GM18909 (cell line): ENCODE results near the gene CLSTN1.
"Not testable (repeated sequence)": the region's sequence is repeated elsewhere in the genome, so short reads cannot be mapped to it uniquely, and the experiment has no call there.

Experiments used
- ATAC-seq: cut with Tn5 transposase; IDR thresholded peaks from one replicate; pipeline ENCODE4 v1.9.1; 2021; ENCODE audit warnings: mild to moderate bottlenecking; ENCODE audit not compliant: unreplicated experiment, poor library complexity

CLSTN1 gene

GRCh38 chr1:9805006-9805508, 18.7 kb downstream of the CLSTN1 start:
- ATAC-seq: no peak

DNA sequence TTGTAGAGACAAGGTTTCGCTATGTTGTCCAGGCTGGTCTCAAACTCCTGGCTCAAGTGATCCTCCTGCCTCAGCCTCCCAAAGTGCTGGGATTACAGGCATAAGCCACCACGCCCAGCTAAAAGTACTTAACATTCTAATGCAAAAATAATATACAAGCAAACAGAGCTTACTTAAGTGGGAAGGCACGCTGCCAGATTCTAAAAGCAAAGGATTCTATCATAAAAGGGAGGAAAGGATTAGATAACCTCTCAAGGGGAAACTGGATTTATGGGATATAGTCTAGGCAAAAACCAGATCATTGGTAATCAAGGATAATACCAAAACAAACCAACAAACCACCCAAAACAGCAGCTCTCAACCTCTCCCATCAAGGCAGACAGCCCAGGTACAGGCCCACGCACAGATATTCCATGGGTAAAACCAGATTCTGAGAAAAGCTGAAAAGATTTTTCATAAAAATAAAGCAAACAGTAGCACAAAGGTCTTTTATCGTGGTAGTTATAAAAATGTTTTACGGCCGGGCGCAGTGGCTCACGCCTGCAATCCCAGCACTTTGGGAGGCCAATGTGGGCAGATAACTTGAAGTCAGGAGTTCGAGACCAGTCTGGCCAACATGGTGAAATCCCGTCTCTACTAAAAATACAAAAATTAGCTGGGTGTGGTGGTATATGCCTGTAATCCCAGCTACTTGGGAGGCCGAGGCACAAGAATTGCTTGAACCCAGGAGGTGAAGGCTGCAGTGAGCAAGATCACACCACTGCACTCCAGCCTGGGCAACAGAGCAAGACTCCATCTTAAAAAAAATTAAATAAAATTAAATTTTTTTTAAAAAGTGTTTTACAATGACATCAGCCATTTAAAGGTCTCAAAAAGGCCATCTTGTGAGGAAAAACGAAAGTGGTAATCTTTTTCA, 20.5 kb downstream of the CLSTN1 start:
- not testable (repeated sequence) for ATAC-seq

GRCh38 chr1:9801909-9802308, 21.9 kb downstream of the CLSTN1 start:
- ATAC-seq: no peak

GRCh38 chr1:9798236-9799130, 25.3 kb downstream of the CLSTN1 start:
- ATAC-seq: no peak

DNA sequence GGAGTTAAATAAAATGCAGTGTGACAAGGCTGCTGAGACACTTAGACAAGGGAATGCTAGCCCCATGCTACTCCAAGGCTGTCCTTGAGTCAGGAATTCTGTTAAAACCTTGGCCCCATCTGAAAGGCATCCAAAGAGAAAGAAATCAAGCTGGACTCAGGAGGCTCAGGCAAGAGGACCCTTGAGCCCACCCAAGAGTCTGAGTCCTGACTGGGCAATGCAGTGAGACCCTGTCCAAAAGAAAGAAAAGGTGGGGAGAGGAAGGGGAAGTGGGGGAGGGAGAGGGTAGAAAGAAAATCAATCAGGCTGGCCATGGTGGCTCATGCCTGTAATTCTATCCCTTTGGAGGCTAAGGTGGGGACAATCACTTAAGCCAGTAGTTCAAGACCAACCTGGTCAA, 26.7 kb downstream of the CLSTN1 start:
- ATAC-seq: no peak

DNA sequence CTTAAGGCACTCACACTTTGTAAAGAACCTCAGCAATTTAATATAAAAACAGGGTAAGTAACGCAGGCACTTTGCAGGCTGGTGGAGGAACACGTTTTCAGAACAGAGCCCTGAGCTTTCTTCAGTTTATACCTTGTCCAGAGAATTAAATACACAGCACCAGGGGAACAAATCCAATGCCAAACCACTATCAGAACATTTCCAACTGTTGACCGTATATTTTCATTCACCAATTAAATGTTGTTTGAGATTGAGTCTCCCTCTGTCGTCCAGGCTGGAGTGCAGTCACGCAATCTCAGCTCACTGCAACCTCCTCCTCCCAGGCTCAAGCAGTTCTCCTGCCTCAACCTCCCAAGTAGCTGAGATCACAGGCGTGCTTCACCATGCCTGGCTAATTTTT, 29.7 kb downstream of the CLSTN1 start:
- ATAC-seq: no peak

DNA sequence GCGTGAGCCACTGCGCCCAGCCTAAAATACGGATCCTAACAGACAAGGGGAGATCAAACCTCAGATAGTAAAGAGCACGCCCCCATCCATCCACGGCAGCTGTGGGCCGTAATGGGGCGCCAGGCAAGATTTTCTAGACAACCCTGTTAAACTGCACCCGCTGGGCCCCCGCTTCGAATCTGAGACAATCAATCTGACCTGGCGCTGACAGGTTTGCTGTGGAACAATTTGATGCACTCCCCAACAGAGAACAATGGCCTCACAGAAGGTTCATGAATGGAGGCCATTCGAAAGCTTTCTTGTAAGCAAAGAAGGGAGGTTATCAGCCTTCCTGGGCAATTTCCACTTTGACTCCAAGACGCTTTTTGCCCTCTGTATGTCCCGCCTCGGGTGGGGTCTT, 30.5 kb downstream of the CLSTN1 start:
- ATAC-seq: no peak

DNA sequence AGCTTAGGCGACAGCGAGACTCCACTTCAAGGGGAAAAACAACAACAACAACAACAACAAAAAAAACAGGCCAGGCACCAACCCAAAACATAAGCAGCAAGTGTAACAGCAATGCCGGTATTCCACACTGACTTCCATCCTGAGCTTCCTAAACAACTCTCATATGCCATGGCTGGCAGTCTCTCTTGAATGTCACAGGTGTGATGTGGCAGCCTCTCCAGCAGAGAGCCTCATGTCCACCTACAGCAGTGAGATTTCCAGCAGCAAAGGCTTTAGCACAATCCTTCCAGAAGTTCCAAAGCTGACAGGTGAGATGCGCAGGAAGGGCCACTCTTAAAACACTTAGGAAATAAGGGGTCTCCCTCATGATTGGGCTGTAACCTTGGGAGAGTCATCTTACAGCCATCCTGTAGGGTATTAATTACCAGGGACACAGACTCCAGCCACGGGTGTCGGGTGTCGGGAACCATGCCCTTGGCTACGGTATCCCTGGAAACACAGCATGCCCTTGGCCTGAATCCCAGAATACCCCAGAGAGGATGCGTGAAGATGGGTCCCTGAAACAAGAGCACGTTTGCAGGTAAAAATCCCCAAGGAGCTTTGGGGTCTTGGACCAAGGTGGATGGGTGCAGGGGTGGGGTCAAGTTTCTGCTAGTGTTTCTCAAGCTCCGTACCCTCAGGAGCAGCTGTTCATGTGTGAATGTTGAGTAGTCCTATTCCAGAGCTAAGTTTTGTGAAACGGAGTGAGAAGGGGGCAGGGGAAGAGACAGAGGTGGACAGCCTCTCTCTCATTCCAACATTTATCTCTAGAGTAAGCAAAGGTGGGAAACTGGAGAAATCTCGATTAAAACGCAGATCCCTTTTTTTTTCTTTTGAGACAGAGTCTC, 31.4 kb downstream of the CLSTN1 start:
- no peak for ATAC-seq

DNA sequence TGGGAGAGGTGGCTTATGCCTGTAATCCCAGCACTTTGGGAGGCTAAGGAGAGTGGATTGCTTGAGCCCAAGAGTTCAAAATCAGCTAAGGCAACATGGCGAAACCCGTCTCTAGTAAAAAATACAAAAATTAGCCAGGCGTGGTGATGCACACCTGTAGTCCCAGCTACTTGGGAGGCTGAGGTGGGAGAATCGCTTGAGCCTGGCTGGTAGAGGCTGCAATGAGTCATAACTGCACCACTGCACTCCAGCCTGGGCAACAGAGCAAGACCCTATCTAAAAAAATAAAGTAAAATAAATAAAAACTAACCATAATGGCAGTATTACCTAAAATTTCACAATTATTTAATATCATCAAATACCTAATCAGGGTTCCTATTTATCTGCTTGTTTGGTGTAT, 34.1 kb downstream of the CLSTN1 start:
- ATAC-seq: not testable (repeated sequence)

- ATAC-seq: peak; percentile 69
Observed at GRCh38 chr1:9787702-9788101, 36.1 kb downstream of the CLSTN1 start.

- no peak for ATAC-seq
Observed at GRCh38 chr1:9785406-9785805, 38.4 kb downstream of the CLSTN1 start.

DNA sequence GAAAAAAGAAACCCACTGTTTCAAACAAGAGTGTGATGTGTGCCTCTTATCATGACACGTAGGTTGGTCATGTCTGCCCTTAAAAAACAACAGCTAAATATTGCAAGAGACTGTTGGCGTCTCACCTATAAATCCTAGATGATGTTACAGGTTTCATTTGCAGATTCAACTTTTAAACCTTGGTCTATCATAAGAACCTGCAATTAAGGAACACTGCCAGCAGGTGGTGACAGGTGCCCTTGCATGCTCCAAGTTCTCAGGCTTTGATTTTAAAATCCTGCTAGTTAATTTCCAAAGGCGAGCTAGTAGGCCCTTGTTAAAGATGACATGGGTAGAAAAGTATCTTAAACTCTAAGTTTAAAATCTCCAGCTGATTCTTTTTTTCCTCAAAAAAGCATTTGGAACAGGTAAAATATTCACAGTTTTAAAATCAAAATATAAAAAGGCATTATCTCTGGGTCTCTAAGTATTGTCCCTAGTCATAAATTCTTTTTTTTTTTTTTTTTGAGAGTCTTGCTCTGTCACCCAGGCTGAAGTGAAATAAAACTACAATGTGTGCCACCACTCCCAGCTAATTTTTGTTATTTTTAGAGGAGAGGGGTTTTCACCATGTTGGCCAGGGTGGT, 39.1 kb downstream of the CLSTN1 start:
- ATAC-seq: no peak

- ATAC-seq: no peak
Observed at GRCh38 chr1:9782897-9783296, 40.9 kb downstream of the CLSTN1 start.

- no peak for ATAC-seq
Observed at GRCh38 chr1:9782116-9782751, 41.5 kb downstream of the CLSTN1 start.

DNA sequence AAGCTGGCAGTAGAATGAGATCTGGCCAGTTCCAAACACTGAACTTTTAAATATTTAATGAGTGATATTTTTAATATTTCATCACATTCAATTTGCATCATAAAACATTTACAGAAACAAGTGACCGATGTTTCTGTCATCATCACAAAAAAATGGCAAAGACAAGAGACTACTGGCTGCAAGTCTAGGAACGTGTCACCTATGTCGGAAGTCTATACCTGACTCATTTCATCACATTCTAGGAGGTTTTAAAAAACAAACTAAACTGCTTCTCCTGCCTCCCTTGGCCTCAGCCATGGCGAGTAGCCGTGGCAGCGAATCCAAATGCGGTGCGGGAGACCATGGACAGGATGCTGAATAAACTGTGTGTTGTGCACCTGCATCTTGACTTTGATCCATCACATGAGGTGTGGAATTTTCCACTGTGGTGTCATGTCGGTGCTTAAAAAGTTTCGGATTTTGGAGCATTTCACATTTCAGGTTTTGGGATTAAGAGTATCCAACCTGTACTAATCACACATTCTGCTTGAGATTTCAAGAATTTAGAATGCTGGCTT, 43.1 kb downstream of the CLSTN1 start:
- ATAC-seq: no peak

DNA sequence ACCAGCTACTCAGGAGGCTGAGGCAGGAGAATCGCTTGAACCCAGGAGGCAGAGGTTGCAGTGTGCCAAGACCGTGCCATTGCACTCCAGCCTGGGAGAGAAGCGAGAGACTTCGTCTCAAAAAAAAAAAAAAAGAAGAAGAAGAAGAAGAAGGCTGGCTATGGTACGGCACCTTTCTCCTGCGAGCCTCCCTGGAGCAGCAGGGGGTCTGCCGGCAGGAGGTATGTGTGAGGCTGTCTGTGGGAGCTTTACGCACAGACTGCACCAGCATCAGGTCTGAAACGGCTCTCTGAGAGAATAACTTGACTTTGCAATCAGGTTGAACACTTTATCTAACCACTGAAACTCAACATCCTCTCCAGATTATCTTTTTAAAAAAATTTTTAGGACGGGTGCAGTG, 44.9 kb downstream of the CLSTN1 start:
- no peak for ATAC-seq

GRCh38 chr1:9776685-9777084, 47.1 kb downstream of the CLSTN1 start:
- no peak for ATAC-seq

DNA sequence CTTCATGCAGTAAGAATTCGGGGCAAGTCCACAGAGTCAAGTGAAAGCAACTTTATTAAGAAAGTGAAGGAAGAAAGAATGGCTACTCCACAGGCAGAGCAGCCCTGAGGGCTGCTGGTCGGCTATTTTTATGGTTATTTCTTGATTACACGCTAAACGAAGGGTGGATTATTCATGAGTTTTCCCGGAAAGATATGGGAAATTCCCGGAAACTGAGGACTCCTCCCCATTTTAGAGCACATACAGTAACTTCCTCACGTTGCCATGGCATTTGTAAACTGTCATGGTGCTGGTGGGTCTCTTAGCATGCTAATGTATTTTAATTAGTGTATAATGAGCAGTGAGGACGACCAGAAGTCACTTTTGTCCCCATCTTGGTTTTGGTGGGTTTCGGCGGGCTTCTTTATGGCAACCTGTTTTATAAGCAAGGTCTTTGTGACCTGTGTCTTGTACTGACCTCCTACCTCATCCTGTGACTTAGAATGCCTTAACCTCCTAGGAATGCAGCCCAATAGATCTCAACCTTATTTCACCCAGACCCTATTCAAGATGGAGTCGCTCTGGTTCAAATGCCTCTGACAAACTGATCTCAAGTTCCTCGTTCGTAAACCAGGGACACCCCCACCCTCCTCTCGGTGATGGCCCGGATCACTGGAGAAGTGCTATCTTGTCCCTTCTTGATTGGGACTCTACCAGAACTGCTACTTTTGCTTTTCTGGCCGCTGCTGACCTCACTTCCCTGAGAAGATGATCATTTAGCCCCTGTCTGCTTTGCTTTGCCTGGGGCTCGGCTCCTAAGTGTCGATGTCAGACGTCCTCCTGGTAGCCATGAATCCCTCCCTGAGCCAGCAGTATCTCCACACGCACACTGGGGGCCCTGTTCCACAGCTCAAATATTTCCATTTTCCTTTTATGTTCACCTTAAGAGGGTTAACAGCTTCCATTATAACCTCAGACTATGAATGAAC, 48.8 kb downstream of the CLSTN1 start:
- ATAC-seq: no peak
